ENCODE measurements around the gene OR8D1. TPM values are rescaled to one million over a fixed set of nuclear protein-coding genes. Genes with fewer than 3 reads are reported as not detected.

OR8D1 gene
- total and polyA plus RNA-seq, 2 donors = not detected

GRCh38 chr11:124322356-124322755 is 8.6 kb upstream of the OR8D1 start:
- Histone ChIP-seq H3K27ac (ENCODE audit: low read depth in 1 of 2, low read length in 1 of 2) (no peak overlapping the region), H3K27me3 (ENCODE audit: control insufficient read depth in 2 of 2, insufficient read depth in 1 of 2, low read length in 1 of 2) (no peaks in the 10 kb centered on the region), H3K4me3 (ENCODE audit: low read length in 2 of 2) (no peak overlapping the region), H3K36me3 (ENCODE audit: control insufficient read depth in 2 of 2, insufficient read depth in 2 of 2, low read length in 1 of 2) (no peaks in the 10 kb centered on the region), H3K4me1 (ENCODE audit: control insufficient read depth in 2 of 2, insufficient read depth in 2 of 2, low read length in 2 of 2) (no peaks in the 10 kb centered on the region), H3K9me3 (ENCODE audit: control insufficient read depth in 2 of 2, insufficient read depth in 1 of 2, low read length in 1 of 2) (no peaks in the 10 kb centered on the region)
- DNase-seq (ENCODE audit: low read depth in 6 of 9, low spot score in 9 of 9) = no peak
- 96% methylated on average over 1 of the region's 1 CpG for WGBS

- Histone ChIP-seq H3K4me3 (ENCODE audit: low read length in 2 of 2) (no peak within 1 kb of the TSS), H3K36me3 (ENCODE audit: control insufficient read depth in 2 of 2, insufficient read depth in 2 of 2, low read length in 1 of 2) (no peaks in the 10 kb centered on the region), H3K9me3 (ENCODE audit: control insufficient read depth in 2 of 2, insufficient read depth in 1 of 2, low read length in 1 of 2) (no peaks in the 10 kb centered on the region), H3K4me1 (ENCODE audit: control insufficient read depth in 2 of 2, insufficient read depth in 2 of 2, low read length in 2 of 2) (no peaks in the 10 kb centered on the region), H3K27me3 (ENCODE audit: control insufficient read depth in 2 of 2, insufficient read depth in 1 of 2, low read length in 1 of 2) (no peaks in the 10 kb centered on the region), H3K27ac (ENCODE audit: low read depth in 1 of 2, low read length in 1 of 2) (no peak within 1 kb of the TSS)
- WGBS = 85% methylated on average over 1 of the region's 1 CpG
- no peak for DNase-seq (ENCODE audit: low read depth in 6 of 9, low spot score in 9 of 9)
These were observed 6.3 kb upstream of the OR8D1 start, which contains the start of gene OR8D2 for GRCh38 chr11:124320097-124320496. Gene OR8D2 (minus strand): TSS chr11:124320197. CDS start chr11:124320197, 0 bp downstream.

- Histone ChIP-seq H3K4me3 (ENCODE audit: low read length in 2 of 2) (no peak overlapping the region), H3K27ac (ENCODE audit: low read depth in 1 of 2, low read length in 1 of 2) (no peak overlapping the region), H3K36me3 (ENCODE audit: control insufficient read depth in 2 of 2, insufficient read depth in 2 of 2, low read length in 1 of 2) (no peaks in the 10 kb centered on the region), H3K27me3 (ENCODE audit: control insufficient read depth in 2 of 2, insufficient read depth in 1 of 2, low read length in 1 of 2) (no peaks in the 10 kb centered on the region), H3K4me1 (ENCODE audit: control insufficient read depth in 2 of 2, insufficient read depth in 2 of 2, low read length in 2 of 2) (no peaks in the 10 kb centered on the region), H3K9me3 (ENCODE audit: control insufficient read depth in 2 of 2, insufficient read depth in 1 of 2, low read length in 1 of 2) (no peaks in the 10 kb centered on the region)
- WGBS = 70% methylated on average over 3 of the region's 3 CpGs
- DNase-seq (ENCODE audit: low read depth in 6 of 9, low spot score in 9 of 9) = no peak
These were observed 1.3 kb upstream of the OR8D1 start for GRCh38 chr11:124315052-124315451.

GRCh38 chr11:124313131-124313530 is 618 bp downstream of the OR8D1 start:
- Histone ChIP-seq H3K4me1 (ENCODE audit: control insufficient read depth in 2 of 2, insufficient read depth in 2 of 2, low read length in 2 of 2) (no peaks in the 10 kb centered on the region), H3K9me3 (ENCODE audit: control insufficient read depth in 2 of 2, insufficient read depth in 1 of 2, low read length in 1 of 2) (no peaks in the 10 kb centered on the region), H3K27me3 (ENCODE audit: control insufficient read depth in 2 of 2, insufficient read depth in 1 of 2, low read length in 1 of 2) (no peaks in the 10 kb centered on the region), H3K4me3 (ENCODE audit: low read length in 2 of 2) (no peak overlapping the region), H3K27ac (ENCODE audit: low read depth in 1 of 2, low read length in 1 of 2) (no peak overlapping the region), H3K36me3 (ENCODE audit: control insufficient read depth in 2 of 2, insufficient read depth in 2 of 2, low read length in 1 of 2) (no peaks in the 10 kb centered on the region)
- DNase-seq (ENCODE audit: low read depth in 6 of 9, low spot score in 9 of 9) = no peak
- WGBS = 96% methylated on average over 4 of the region's 4 CpGs

- Histone ChIP-seq H3K9me3 (ENCODE audit: control insufficient read depth in 2 of 2, insufficient read depth in 1 of 2, low read length in 1 of 2) (no peaks in the 10 kb centered on the region), H3K4me3 (ENCODE audit: low read length in 2 of 2) (no peak overlapping the region), H3K27me3 (ENCODE audit: control insufficient read depth in 2 of 2, insufficient read depth in 1 of 2, low read length in 1 of 2) (no peaks in the 10 kb centered on the region), H3K36me3 (ENCODE audit: control insufficient read depth in 2 of 2, insufficient read depth in 2 of 2, low read length in 1 of 2) (no peaks in the 10 kb centered on the region), H3K27ac (ENCODE audit: low read depth in 1 of 2, low read length in 1 of 2) (no peak overlapping the region), H3K4me1 (ENCODE audit: control insufficient read depth in 2 of 2, insufficient read depth in 2 of 2, low read length in 2 of 2) (no peaks in the 10 kb centered on the region)
- no peak for DNase-seq (ENCODE audit: low read depth in 6 of 9, low spot score in 9 of 9)
These were observed 2.1 kb downstream of the OR8D1 start for GRCh38 chr11:124311670-124312069.

GRCh38 chr11:124311269-124311668 is 2.5 kb downstream of the OR8D1 start:
- no peaks in the 10 kb centered on the region for H3K36me3 ChIP-seq (ENCODE audit: control insufficient read depth in 2 of 2, insufficient read depth in 2 of 2, low read length in 1 of 2)
- 87% methylated on average over 5 of the region's 5 CpGs for WGBS
- no peaks in the 10 kb centered on the region for H3K27me3 ChIP-seq (ENCODE audit: control insufficient read depth in 2 of 2, insufficient read depth in 1 of 2, low read length in 1 of 2)
- H3K4me1 ChIP-seq (ENCODE audit: control insufficient read depth in 2 of 2, insufficient read depth in 2 of 2, low read length in 2 of 2) = no peaks in the 10 kb centered on the region
- no peak overlapping the region for H3K4me3 ChIP-seq (ENCODE audit: low read length in 2 of 2)
- no peaks in the 10 kb centered on the region for H3K9me3 ChIP-seq (ENCODE audit: control insufficient read depth in 2 of 2, insufficient read depth in 1 of 2, low read length in 1 of 2)
- no peak for DNase-seq (ENCODE audit: low read depth in 6 of 9, low spot score in 9 of 9)
- no peak overlapping the region for H3K27ac ChIP-seq (ENCODE audit: low read depth in 1 of 2, low read length in 1 of 2)

GRCh38 chr11:124310721-124311120 is 3.0 kb downstream of the OR8D1 start:
- Histone ChIP-seq H3K4me1 (ENCODE audit: control insufficient read depth in 2 of 2, insufficient read depth in 2 of 2, low read length in 2 of 2) (no peaks in the 10 kb centered on the region), H3K27me3 (ENCODE audit: control insufficient read depth in 2 of 2, insufficient read depth in 1 of 2, low read length in 1 of 2) (no peaks in the 10 kb centered on the region), H3K36me3 (ENCODE audit: control insufficient read depth in 2 of 2, insufficient read depth in 2 of 2, low read length in 1 of 2) (no peaks in the 10 kb centered on the region), H3K27ac (ENCODE audit: low read depth in 1 of 2, low read length in 1 of 2) (no peak overlapping the region), H3K4me3 (ENCODE audit: low read length in 2 of 2) (no peak overlapping the region), H3K9me3 (ENCODE audit: control insufficient read depth in 2 of 2, insufficient read depth in 1 of 2, low read length in 1 of 2) (no peaks in the 10 kb centered on the region)
- no peak for DNase-seq (ENCODE audit: low read depth in 6 of 9, low spot score in 9 of 9)

DNA sequence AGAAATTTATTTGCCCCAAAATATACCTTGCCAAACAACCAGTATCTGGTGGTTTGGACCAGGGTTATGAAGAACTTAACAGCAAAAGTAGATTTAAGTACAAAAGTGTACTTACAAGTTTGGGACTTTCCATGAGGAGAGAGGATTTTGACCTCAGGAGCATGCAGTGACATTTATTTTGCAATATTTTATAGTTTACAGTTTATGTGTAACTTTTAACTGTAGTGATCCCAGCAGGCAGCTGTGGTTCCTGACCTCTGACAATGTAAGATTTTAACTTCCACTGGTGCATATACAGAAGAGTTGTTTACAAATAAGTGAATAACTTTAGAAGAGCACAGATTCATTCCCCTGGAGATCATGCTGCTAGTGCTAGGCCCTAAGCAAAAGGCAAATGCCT is 6.7 kb downstream of the OR8D1 start:
- H3K36me3 ChIP-seq (ENCODE audit: control insufficient read depth in 2 of 2, insufficient read depth in 2 of 2, low read length in 1 of 2) = no peaks in the 10 kb centered on the region
- no peaks in the 10 kb centered on the region for H3K9me3 ChIP-seq (ENCODE audit: control insufficient read depth in 2 of 2, insufficient read depth in 1 of 2, low read length in 1 of 2)
- no peaks in the 10 kb centered on the region for H3K4me1 ChIP-seq (ENCODE audit: control insufficient read depth in 2 of 2, insufficient read depth in 2 of 2, low read length in 2 of 2)
- DNase-seq (ENCODE audit: low read depth in 6 of 9, low spot score in 9 of 9) = no peak
- H3K27ac ChIP-seq (ENCODE audit: low read depth in 1 of 2, low read length in 1 of 2) = no peak overlapping the region
- no peak overlapping the region for H3K4me3 ChIP-seq (ENCODE audit: low read length in 2 of 2)
- no peaks in the 10 kb centered on the region for H3K27me3 ChIP-seq (ENCODE audit: control insufficient read depth in 2 of 2, insufficient read depth in 1 of 2, low read length in 1 of 2)

GRCh38 chr11:124302347-124303125 is 11.2 kb downstream of the OR8D1 start:
- H3K27ac ChIP-seq (ENCODE audit: low read depth in 1 of 2, low read length in 1 of 2) = no peak overlapping the region
- no peak for DNase-seq (ENCODE audit: low read depth in 6 of 9, low spot score in 9 of 9)
- WGBS = 85% methylated on average over 3 of the region's 3 CpGs
- no peaks in the 10 kb centered on the region for H3K36me3 ChIP-seq (ENCODE audit: control insufficient read depth in 2 of 2, insufficient read depth in 2 of 2, low read length in 1 of 2)
- no peaks in the 10 kb centered on the region for H3K4me1 ChIP-seq (ENCODE audit: control insufficient read depth in 2 of 2, insufficient read depth in 2 of 2, low read length in 2 of 2)
- H3K4me3 ChIP-seq (ENCODE audit: low read length in 2 of 2) = no peak overlapping the region
- no peaks in the 10 kb centered on the region for H3K9me3 ChIP-seq (ENCODE audit: control insufficient read depth in 2 of 2, insufficient read depth in 1 of 2, low read length in 1 of 2)
- H3K27me3 ChIP-seq (ENCODE audit: control insufficient read depth in 2 of 2, insufficient read depth in 1 of 2, low read length in 1 of 2) = no peaks in the 10 kb centered on the region
